ENCODE data around the gene CDKL5. TPM values are rescaled to one million over a fixed set of nuclear protein-coding genes. Genes with fewer than 3 reads are reported as not detected.
A peak's percentile ranks its signal among the peaks of the same experiment; 100 is the strongest.

Gene CDKL5
- total and polyA plus RNA-seq, 2 donors from 2014 or later: 2.0 to 18.0 TPM

GRCh38 chrX:18630934-18631333, 205.5 kb downstream of the CDKL5 start:
- no peak for FAIRE-seq

DNA sequence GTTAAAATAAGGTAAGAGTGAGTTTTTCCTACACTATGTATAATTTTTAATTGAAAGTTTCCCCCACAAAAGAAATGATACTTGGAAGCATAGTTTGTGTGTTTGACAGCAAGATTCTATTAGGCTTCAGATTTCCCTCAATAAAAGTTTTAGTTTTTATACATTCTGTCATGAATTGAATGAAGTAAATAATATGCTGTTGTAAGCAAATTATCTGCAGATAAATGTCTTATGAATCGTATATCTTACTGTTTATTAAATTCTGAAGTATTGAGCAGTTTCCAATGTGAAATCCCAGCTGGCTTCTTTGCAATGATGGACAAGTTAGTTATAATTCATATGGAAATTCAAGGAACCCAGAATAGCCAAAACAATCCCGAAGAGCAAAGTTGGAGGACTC, 213.0 kb downstream of the CDKL5 start:
- no peak for FAIRE-seq
- H3K4me1 ChIP-seq (ENCODE audit: control insufficient read depth in 2 of 3, insufficient read depth in 2 of 3, low read depth in 1 of 3, low read length in 3 of 3): no peaks in the 10 kb centered on the region
- TF ChIP-seq CTCF (IDR thresholded peaks at IDR 0.05; ENCODE audit: borderline replicate concordance, extremely low read depth, insufficient read depth): no peak
- no peak overlapping the region for H3K4me3 ChIP-seq (ENCODE audit: low read length in 3 of 3)
- intact Hi-C loops (cut with DNase I): no loop called here
- no peak for DNase-seq
- no peak overlapping the region for H3K27ac ChIP-seq (ENCODE audit: low read depth in 2 of 2, low read length in 2 of 2)
- no peak overlapping the region for H3K9ac ChIP-seq (ENCODE audit: low read length in 3 of 3)
- H3K27me3 ChIP-seq (ENCODE audit: control insufficient read depth, insufficient read depth, low read length): no peaks in the 10 kb centered on the region
- no peaks in the 10 kb centered on the region for H3K9me3 ChIP-seq (ENCODE audit: control insufficient read depth in 2 of 3, insufficient read depth in 1 of 3, low read length in 3 of 3)
- H3K36me3 ChIP-seq (ENCODE audit: control insufficient read depth in 2 of 3, insufficient read depth in 3 of 3, low read length in 3 of 3): no peaks in the 10 kb centered on the region

More at GRCh38 chrX:18630934-18631333, 205.5 kb downstream of the CDKL5 start:
- H3K4me3 ChIP-seq (ENCODE audit: low read length in 3 of 3): no peak overlapping the region
- H3K36me3 ChIP-seq (ENCODE audit: control insufficient read depth in 2 of 3, insufficient read depth in 3 of 3, low read length in 3 of 3): no peaks in the 10 kb centered on the region
- no peak for DNase-seq
- no peaks in the 10 kb centered on the region for H3K9me3 ChIP-seq (ENCODE audit: control insufficient read depth in 2 of 3, insufficient read depth in 1 of 3, low read length in 3 of 3)
- H3K27me3 ChIP-seq (ENCODE audit: control insufficient read depth, insufficient read depth, low read length): no peaks in the 10 kb centered on the region
- TF ChIP-seq CTCF (IDR thresholded peaks at IDR 0.05; ENCODE audit: borderline replicate concordance, extremely low read depth, insufficient read depth): no peak
- intact Hi-C loops (cut with DNase I): no loop called here
- no peak overlapping the region for H3K9ac ChIP-seq (ENCODE audit: low read length in 3 of 3)
- H3K27ac ChIP-seq (ENCODE audit: low read depth in 2 of 2, low read length in 2 of 2): no peak overlapping the region
- H3K4me1 ChIP-seq (ENCODE audit: control insufficient read depth in 2 of 3, insufficient read depth in 2 of 3, low read depth in 1 of 3, low read length in 3 of 3): no peaks in the 10 kb centered on the region

- Histone ChIP-seq H3K9ac (ENCODE audit: low read length in 3 of 3) (no peak overlapping the region), H3K27me3 (ENCODE audit: control insufficient read depth, insufficient read depth, low read length) (no peaks in the 10 kb centered on the region), H3K36me3 (ENCODE audit: control insufficient read depth in 2 of 3, insufficient read depth in 3 of 3, low read length in 3 of 3) (no peaks in the 10 kb centered on the region), H3K9me3 (ENCODE audit: control insufficient read depth in 2 of 3, insufficient read depth in 1 of 3, low read length in 3 of 3) (no peaks in the 10 kb centered on the region), H3K4me3 (ENCODE audit: low read length in 3 of 3) (no peak overlapping the region), H3K4me1 (ENCODE audit: control insufficient read depth in 2 of 3, insufficient read depth in 2 of 3, low read depth in 1 of 3, low read length in 3 of 3) (no peaks in the 10 kb centered on the region), H3K27ac (ENCODE audit: low read depth in 2 of 2, low read length in 2 of 2) (no peak overlapping the region)
- no peak for DNase-seq
- no peak for TF ChIP-seq CTCF (IDR thresholded peaks at IDR 0.05; ENCODE audit: borderline replicate concordance, extremely low read depth, insufficient read depth)
- intact Hi-C loops (cut with DNase I): no loop called here
- no peak for FAIRE-seq
These were observed 213.9 kb downstream of the CDKL5 start for GRCh38 chrX:18639280-18639679.

GRCh38 chrX:18640686-18641085, 215.3 kb downstream of the CDKL5 start:
- no peak overlapping the region for H3K27ac ChIP-seq (ENCODE audit: low read depth in 2 of 2, low read length in 2 of 2)
- peak in 4 of 5 donors; percentile 29 to 52 (median 38) for DNase-seq
- no peak overlapping the region for H3K4me3 ChIP-seq (ENCODE audit: low read length in 3 of 3)
- FAIRE-seq: no peak
- no peak for TF ChIP-seq CTCF (IDR thresholded peaks at IDR 0.05; ENCODE audit: borderline replicate concordance, extremely low read depth, insufficient read depth)
- H3K9ac ChIP-seq (ENCODE audit: low read length in 3 of 3): no peak overlapping the region
- no peaks in the 10 kb centered on the region for H3K4me1 ChIP-seq (ENCODE audit: control insufficient read depth in 2 of 3, insufficient read depth in 2 of 3, low read depth in 1 of 3, low read length in 3 of 3)
- H3K9me3 ChIP-seq (ENCODE audit: control insufficient read depth in 2 of 3, insufficient read depth in 1 of 3, low read length in 3 of 3): no peaks in the 10 kb centered on the region
- no peaks in the 10 kb centered on the region for H3K27me3 ChIP-seq (ENCODE audit: control insufficient read depth, insufficient read depth, low read length)
- intact Hi-C loops (cut with DNase I): no loop called here
- no peaks in the 10 kb centered on the region for H3K36me3 ChIP-seq (ENCODE audit: control insufficient read depth in 2 of 3, insufficient read depth in 3 of 3, low read length in 3 of 3)

All from kidney (tissue), 14 donors.